SK-N-MC (cell line): Measurements from ENCODE around the gene LNX1.

Experiments
- EZH2 ChIP-seq: fragments of 200-600 bp; sonication (generic); IDR thresholded peaks from one replicate; pipeline ENCODE4 v1.6.1; 2017; ENCODE audit warnings: antibody characterized with exemption
- FOXP2 ChIP-seq: optimal IDR thresholded peaks from 2 replicates; pipeline ENCODE3; 2011; ENCODE audit warnings: mild to moderate bottlenecking, moderate library complexity; ENCODE audit not compliant: insufficient read depth; ENCODE audit errors: extremely low read length, control extremely low read depth
- POLR2AphosphoS5 ChIP-seq: IDR thresholded peaks from 2 replicates; pipeline ENCODE4 v1.6.1; 2012; ENCODE audit warnings: mild to moderate bottlenecking, low read depth, low read length, borderline replicate concordance

DNA sequence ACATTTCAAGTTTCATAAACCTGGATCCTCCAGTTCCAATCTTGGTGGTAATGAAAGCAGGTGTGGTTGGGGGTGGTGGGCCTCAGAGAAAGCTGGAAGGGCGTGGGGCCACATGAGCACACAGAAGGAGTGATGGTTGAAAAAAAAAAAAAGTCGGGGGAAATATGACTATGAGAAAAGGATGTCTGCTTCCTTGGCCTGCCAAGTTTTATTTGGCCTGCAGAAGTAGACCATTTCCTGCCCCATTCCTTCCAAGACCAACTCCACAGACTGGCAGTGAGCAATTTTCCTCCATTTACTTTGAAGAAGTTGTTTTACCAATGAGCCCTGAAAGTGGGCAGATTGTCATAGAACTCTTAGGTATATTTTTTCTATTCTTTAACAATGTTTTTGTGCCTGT lies 43.3 kb downstream of the LNX1 start:
- no peak for TF ChIP-seq POLR2AphosphoS5
- TF ChIP-seq EZH2, result no peak
- TF ChIP-seq FOXP2, result no peak
